GM12872 (cell line): ENCODE data around the gene CDK5.

Source experiments
- TF ChIP-seq, protein P1 (sequence below): IDR thresholded peaks from 3 replicates; pipeline ENCODE4 v1.5.1; 2011; ENCODE audit warnings: low read depth, mild to moderate bottlenecking, low read length, moderate library complexity; ENCODE audit not compliant: insufficient read depth

CDK5 gene

DNA sequence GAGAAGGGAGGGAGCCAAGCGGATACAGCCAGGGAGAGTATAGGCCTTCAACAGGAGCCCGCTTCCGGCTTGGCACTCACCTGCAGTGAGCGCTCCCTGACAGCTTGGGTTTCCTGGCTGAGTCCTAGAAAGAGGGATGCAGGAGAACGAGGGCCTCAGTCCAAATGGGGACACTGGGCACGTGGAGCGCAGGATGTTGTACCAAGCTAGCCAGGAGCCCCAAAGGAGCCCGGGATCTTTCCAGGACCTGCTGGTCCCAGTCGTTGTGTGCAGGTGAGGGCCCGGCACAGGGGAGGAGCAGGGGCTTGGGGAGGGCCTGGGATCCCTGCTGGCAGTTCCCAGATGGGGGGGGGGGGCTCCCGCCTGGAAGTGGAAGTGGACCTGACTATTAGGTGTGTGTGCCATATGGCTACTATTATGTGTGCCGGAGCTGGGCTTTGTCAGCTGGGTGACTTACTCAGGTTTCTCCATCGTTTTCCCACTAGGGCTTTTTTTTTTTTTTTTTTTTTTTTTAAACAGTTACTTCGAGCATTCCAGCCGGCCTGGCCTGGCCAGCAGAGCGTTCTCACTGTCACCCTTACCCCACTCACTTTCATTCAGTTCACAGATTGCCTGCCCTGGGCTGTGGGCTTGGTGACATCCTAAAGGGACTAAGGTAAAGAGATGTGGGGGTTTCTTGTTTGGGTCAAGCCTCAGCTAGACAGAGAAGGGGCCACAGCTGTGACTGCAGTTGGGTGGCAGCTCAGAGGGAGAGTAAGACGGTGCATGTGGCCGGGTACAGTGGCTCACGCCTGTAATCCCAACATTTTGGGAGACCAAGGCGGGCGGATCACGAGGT is 32.4 kb upstream of the CDK5 start:
- TF ChIP-seq, protein P1, sequence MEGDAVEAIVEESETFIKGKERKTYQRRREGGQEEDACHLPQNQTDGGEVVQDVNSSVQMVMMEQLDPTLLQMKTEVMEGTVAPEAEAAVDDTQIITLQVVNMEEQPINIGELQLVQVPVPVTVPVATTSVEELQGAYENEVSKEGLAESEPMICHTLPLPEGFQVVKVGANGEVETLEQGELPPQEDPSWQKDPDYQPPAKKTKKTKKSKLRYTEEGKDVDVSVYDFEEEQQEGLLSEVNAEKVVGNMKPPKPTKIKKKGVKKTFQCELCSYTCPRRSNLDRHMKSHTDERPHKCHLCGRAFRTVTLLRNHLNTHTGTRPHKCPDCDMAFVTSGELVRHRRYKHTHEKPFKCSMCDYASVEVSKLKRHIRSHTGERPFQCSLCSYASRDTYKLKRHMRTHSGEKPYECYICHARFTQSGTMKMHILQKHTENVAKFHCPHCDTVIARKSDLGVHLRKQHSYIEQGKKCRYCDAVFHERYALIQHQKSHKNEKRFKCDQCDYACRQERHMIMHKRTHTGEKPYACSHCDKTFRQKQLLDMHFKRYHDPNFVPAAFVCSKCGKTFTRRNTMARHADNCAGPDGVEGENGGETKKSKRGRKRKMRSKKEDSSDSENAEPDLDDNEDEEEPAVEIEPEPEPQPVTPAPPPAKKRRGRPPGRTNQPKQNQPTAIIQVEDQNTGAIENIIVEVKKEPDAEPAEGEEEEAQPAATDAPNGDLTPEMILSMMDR: no peak

DNA sequence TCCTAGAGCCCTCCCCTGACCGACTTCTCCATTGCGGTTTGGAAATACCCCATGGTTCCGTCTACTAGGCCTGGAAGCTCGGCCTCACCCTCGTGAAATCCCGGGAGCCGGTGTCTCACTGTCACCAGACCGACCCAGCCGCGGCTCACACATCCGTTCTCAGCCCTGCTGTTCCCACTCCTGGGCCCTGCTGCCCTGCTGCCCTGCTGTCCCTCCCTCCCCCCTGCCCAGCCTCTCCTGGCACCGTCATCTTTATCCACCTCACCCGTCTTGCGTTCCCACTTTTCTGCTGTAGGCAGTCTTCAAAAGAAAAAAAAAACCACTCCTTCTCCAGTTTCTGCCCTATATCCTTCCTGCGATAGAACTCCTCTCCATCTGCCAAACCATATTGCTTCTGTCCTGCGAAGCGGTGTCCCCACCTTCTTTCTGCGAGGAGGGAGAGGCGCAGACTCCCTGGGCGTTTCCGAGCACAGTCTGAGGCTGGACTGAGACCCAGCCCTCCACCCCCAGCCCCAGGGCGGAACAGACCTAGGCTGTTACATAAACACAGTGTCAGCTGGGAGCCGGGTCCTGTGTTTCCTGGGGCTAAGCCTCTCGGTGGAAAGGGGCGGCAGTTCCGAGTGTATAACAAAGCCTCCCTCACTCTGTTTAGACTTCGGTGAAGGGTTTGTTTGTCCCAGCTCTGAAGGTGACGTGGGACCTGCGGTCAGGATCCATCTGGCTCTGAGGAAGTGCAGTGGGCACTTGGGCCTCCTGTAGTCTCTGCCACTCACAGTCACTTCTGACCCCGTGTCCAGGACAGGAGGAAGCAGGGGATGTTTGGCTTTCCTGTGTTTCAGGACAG is 31.4 kb upstream of the CDK5 start:
- TF ChIP-seq, protein P1: no peak

DNA sequence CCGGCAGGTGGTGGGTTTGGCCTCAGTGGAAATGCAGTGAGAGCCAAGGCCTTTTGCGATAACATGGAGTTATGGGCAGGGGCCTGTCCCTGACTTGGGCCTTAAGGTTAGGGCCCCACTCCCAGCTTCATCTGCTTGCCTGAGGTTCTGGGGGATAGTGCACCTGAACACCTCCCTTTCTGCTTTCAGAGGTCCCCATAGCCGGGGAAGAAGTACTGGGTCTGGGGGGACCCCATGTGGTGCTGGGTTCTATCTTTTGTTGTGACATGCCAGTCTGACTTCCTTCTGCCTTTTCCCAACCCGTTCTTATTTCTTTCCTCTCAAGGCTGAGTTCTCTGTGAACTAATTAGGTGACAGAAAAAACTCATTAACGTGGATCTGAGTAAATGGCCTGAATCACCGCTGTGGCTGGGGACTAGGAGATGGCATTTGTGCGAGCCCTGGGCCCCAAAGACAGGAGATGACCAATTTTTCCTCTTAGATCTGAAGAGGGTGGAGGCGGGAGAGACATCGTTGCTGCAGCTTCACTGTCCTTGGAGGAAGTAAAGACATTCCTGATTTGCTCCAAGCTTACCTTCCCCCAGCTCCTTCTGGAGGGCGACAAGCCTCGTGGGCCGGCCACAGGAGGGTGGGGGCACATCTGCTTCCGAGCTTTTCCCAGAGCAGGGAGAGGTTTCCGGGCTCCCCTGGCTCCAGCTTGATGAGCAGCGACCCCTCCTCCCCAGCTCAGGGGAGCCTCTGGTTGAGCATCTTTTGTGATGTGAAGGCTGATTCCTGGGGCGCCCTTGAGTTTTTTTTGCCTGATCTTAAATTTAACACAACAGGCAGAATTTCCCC is 30.5 kb upstream of the CDK5 start:
- TF ChIP-seq, protein P1: no peak

DNA sequence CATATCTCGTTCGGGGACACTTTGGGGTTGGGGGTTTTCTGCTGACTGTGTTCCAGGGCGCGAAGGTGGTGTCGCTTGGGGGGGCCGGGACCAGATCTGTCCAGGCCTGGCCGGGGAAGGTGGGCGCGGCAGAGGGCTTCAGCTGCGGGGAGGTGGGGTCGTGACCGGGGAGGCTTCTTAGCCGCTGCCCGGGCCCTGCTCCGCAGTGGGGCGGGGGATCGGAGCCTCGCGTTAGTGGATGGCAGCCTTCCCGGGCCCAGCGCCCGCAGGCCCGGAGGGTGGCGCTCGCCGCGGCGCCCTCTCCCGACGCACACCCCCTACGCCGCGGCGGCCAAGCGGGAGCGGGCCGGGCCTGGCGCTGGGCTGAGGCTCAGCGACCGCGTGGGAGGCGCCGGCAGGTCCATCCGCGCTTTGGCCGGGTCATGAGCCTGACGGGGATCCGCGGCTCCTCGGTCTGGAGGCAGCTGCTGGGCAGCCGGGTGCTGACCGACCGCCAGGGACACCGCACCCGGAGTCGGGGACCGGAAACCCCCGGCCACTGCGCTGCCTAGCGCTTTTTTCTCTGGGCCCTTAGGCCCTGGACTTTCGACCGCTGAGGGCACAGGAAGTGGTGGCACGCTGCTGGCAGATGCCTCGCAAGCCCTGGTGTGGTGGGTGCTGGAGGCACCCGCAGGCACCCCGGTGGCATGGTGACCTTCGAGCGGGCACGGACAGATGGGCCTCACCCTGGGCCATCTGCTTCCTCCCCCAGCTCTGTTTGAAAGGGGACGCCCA is 29.7 kb upstream of the CDK5 start:
- TF ChIP-seq, protein P1: 0 out of 3 replicates have a peak, but pooled peaks have one; percentile 13

DNA sequence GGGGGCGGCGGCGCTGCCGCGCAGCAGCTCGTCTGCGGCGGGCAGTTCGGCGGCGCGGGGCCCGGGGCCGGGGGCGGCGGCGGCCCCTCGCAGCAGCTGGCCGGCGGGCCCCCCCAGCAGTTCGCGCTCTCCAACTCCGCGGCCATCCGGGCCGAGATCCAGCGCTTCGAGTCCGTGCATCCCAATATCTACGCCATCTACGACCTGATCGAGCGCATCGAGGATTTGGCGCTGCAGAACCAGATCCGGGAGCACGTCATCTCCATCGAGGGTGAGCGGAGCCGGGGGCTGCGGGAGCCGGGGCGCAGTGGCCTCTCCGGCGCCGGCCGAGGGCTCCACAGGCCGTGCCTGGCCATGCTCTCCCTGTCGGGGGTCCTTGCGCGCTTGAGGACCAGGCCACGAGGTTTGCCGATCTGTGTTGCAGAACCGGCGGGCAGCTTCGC is 29.1 kb upstream of the CDK5 start:
- TF ChIP-seq, protein P1: no peak

DNA sequence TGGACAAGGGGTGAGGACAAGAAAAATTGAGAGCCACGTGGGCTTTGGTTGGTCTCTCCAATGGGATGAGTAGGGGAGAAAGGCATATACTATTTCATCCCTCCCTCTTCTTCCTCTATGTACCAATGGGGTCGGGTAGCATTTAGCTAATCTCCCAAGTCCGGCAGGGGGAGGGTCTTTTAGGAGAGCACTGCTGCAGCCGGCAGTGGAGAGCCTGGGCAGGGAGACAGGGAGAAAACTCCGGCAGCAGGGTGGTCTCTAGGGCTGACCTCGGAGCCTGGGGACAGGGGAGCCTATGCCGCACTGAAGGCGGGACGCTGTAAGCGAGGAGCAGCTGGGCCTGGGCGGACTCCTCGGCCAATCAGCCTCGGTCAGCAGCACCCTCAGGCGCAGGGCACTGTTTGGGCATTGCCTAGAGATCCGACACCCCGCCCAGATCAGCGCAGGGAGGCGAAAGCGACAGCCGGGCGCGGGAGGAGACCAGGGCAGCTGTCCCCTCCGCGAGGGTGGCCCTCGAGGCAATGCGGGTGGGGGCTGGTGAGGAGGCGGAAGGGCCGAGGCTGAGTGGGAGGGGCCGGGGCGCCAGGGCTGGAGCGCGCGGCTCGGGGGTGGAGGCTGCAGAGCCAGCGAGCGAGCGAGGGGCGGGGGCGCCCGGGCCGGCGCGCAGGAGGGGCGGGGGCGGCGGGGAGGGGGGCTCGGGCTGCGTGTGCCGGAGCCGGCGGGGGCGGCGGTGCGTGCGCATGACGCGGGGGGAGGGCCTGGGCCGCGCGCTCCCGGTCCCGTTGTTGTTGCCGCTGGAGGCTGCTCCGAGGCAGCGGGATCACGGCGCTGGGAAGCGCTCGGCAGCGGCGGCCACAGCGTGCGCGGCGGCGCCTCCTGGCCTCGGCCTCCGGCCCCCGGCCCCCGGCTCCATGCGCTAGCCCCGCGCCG is 28.3 kb upstream of the CDK5 start, which contains the start of gene AGAP3:
AGAP3 (plus strand) TSS at position 785 of the 930 bp plus-strand sequence. CDS start 267 bp downstream, outside the sequence.
- TF ChIP-seq, protein P1: no peak
